Erythroblast (primary cell): ENCODE results near the gene AHNAK2.

Source experiments
- GATA1 ChIP-seq: IDR thresholded peaks from 2 replicates; pipeline ENCODE4 v1.6.1; 2011; ENCODE audit warnings: low read depth, mild to moderate bottlenecking, control low read depth, low read length, moderate library complexity
- POLR2A ChIP-seq: IDR thresholded peaks from 2 replicates; pipeline ENCODE4 v1.6.1; 2011; ENCODE audit warnings: mild to moderate bottlenecking, low read length

- TF ChIP-seq POLR2A (no peak), GATA1 (no peak)
These were observed 24.1 kb downstream of the AHNAK2 start for GRCh38 chr14:104953896-104954656.
